Pulmonary artery endothelial cell (primary cell): Measurements from ENCODE around the gene KDM4F. TPM values are rescaled to one million over a fixed set of nuclear protein-coding genes. Genes with fewer than 3 reads are reported as not detected.

Source experiments
- DNase-seq: peaks from one replicate; pipeline ENCODE4 v3.0.0-alpha.2; 2011; ENCODE audit warnings: low read depth, low spot score
- total RNA-seq: library from RNA; depleted of rRNA; stranded (reverse); fragments of >200 nt; gene quantifications from 2 replicates; pipeline ENCODE4 v1.2.3, GENCODE V29; 2014

Gene KDM4F
- total RNA-seq, 1 donor from 2014 or later, result not detected

GRCh38 chr11:95089620-95090542 is 40.7 kb downstream of the KDM4F start, which contains the start of gene ENDOD1:
Gene ENDOD1 (plus strand): TSS chr11:95089846. CDS start chr11:95089928, 82 bp downstream.
- DNase-seq, result no peak

- DNase-seq, result no peak
Measured at GRCh38 chr11:95091663-95092180, 42.5 kb downstream of the KDM4F start.

DNA sequence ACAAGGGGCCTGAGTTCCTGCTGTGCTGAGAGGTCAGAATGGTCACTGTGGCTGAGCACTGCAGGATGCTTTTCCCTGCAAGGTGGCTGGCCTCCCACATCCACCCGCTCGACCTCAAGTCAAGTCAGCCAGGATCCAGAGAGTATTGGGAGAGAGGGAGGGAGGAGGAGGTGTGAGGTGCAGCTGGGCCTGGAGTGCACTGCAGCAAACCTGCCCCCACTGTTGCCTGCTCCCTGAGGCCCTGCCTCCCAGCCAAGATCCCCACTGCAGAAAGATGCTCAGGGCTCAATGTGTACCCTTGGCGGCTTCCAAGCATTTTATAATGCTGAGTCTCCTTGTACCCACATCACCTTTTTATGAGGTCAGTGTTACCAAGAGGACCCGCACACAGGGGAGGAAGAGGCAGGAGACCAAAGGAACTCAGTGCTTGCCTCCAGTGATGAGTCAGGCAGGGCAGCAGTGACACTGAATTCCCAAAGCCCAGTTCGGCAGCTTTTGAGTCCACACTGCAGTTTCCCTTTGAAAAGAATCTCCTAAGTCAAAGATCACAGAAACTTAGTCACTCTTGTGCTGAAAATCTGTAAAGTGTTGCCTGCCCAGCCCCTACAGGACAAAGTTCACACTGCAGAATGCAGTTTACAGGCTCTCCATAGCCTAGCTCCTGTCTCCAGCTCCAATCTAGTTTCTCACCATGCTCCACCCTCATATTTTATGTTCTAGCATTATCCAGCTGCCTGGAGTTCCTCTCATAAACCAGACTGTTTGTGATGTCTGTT is 43.5 kb downstream of the KDM4F start:
- no peak for DNase-seq

DNA sequence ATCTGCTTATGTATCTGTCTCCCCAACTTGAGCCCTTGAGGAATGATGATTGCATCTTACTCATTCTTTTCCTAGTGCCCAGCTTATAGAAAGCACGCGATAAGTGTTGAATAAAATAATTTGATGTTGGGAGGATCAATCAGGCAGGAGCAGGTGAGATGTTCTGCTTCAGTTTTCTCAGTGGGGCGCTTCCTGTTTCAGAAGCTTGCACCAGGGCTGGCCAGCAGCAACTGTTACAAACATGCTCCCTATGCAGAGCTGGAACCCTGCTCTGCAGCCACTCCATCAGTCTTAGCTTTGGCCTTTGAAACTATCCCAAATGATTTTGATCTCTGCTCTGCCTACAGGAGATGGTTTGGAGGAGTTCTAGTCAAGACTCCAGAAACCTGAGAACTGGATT is 44.3 kb downstream of the KDM4F start:
- no peak for DNase-seq

DNA sequence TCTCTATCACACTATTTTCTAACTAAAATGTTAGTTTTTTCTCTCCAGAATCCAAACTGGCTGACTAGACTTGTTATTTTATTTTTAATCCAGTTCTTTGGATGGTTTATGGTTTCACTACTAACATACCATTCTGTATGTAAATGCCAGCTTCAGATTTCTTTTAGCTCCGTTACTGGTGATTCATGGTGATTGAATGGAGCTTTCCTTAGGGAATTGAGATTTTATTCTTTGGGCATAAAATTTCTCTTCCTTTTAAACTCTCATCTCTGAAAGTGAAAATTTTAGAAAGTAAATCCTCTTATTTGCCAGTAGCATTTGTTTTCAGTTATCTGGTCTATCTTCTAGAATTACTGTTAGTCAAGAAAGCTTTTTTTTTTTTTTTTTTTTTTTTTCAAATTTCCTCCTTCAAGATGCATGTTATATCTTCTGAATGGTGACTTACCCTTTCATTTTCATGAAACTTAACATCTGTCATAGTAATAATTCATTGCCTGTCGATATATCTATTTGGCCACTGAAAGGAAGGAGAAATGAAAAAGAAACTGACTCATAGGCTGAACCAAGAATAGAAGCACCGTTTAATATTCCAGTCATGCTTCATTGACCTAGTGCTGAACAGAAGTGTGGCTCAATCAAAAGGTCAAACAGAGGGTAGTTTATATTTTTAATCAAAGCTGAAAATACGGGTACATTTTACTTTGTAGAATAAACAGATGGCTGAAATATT is 46.8 kb downstream of the KDM4F start:
- DNase-seq, result no peak

- no peak for DNase-seq
Measured at GRCh38 chr11:95097209-95097608, 48.0 kb downstream of the KDM4F start.

DNA sequence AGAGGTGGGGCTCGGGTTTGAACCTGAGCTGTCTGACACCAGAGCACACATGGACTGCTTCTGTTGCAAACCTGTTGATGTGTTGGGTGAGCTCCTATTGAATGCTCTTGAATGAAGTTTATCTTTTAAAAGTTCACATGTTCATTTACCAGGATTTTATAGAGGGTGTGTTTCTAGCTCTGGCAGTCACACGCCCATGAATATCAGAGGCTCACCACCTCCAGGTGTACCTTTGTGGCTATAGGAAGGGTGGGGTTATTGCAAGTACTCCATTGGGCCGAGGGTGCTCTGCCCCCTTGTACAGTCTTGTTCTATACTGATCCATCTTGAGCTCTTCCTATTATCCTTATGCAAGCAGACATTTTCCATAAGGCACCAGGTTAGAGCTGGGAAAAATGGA is 49.6 kb downstream of the KDM4F start:
- DNase-seq, result no peak

DNA sequence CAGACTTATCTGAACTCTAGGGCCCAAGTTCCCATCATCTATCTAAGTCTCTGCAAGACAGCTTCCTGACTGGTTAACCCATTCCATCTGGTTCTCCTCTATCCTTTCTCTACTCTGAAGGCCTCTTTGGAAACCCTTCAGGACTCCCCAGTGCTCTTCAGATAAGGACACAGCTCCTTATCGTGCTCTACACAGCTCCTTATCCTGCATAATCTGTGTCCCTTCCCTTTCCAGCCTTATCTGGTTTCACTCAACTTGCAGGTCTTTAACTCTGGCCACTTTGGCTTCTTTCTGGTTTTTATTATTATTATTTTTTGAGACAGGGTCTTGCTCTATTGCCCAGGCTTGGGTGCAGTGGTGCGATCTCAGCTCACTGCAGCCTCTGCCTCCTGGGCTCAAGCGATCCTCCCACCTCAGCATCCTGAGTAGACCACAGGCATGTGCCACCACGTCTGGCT is 51.0 kb downstream of the KDM4F start:
- DNase-seq, result no peak

Other genes starting within 250 kb of the KDM4F start
- gene CWC15, start 75.9 kb upstream of the KDM4F start, total RNA-seq, result 36.7 and 40.3 TPM in 2 replicates
- gene KDM4D, start 75.7 kb upstream of the KDM4F start, total RNA-seq, result 0.21 and 0.73 TPM in 2 replicates
- not detected in 2 replicates for gene KDM4E, start 24.2 kb upstream of the KDM4F start, total RNA-seq
- 17.6 and 19.1 TPM in 2 replicates for gene SRSF8, start 17.5 kb downstream of the KDM4F start, total RNA-seq
- 29.3 and 58.3 TPM in 2 replicates for gene ENDOD1, start 40.4 kb downstream of the KDM4F start, total RNA-seq
- 1.7 and 16.5 TPM in 2 replicates for gene SESN3, start 181.8 kb downstream of the KDM4F start, total RNA-seq